ENCODE data around the gene FOXK1. TPM values are rescaled to one million over a fixed set of nuclear protein-coding genes. Genes with fewer than 3 reads are reported as not detected.
A peak's percentile ranks its signal among the peaks of the same experiment; 100 is the strongest.

Gene FOXK1
- total RNA-seq, 6 donors from 2014 or later = 25.1 to 40.7 (median 34.1) TPM

GRCh38 chr7:4785371-4785770 is 103.3 kb downstream of the FOXK1 start:
- TF ChIP-seq, protein P1, sequence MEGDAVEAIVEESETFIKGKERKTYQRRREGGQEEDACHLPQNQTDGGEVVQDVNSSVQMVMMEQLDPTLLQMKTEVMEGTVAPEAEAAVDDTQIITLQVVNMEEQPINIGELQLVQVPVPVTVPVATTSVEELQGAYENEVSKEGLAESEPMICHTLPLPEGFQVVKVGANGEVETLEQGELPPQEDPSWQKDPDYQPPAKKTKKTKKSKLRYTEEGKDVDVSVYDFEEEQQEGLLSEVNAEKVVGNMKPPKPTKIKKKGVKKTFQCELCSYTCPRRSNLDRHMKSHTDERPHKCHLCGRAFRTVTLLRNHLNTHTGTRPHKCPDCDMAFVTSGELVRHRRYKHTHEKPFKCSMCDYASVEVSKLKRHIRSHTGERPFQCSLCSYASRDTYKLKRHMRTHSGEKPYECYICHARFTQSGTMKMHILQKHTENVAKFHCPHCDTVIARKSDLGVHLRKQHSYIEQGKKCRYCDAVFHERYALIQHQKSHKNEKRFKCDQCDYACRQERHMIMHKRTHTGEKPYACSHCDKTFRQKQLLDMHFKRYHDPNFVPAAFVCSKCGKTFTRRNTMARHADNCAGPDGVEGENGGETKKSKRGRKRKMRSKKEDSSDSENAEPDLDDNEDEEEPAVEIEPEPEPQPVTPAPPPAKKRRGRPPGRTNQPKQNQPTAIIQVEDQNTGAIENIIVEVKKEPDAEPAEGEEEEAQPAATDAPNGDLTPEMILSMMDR (IDR thresholded peaks at IDR 0.05) = no peak
- no peak for TF ChIP-seq POLR2AphosphoS5 (IDR thresholded peaks at IDR 0.05)
- DNase-seq (peak in 1 of 2 donors; percentile 80), ATAC-seq (ENCODE audit: low FRiP score in 2 of 2) (no peak)
- H3K27ac ChIP-seq = no peak overlapping the region
- H3K4me3 ChIP-seq = no peak overlapping the region
- H3K27me3 ChIP-seq = no peaks in the 10 kb centered on the region
- 91 to 93% methylated on average over 20 of the region's 20 CpGs for WGBS, 2 donors
- no peaks in the 10 kb centered on the region for H3K4me1 ChIP-seq
- peaks cover 29 to 97% (median 90%) of the 10 kb centered on the region in 4 donors for H3K36me3 ChIP-seq
- H3K9me3 ChIP-seq = no peaks in the 10 kb centered on the region

DNA sequence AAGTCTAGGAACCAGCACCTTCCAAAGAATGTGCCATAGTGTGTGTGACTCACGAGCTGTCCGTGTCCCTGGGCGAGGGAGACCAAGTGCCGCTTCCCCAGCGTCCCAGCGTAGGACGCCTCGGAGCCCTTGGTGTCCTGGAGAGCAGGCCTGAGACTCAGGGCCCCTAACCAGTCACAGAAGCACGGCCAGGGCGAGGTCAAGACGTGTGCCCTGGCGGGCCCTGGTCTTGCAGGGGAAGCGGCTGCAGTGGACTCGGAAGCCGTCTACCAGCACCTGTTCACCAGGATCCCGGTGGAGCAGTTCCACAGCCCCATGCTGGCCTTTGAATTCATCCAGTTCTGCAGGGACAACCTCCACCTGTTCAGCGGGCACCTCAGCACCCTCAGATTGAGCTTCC is 103.9 kb downstream of the FOXK1 start:
- DNase-seq = peak in 1 of 2 donors; percentile 54
- TF ChIP-seq, protein P1 (IDR thresholded peaks at IDR 0.05) = no peak
- no peak for TF ChIP-seq POLR2AphosphoS5 (IDR thresholded peaks at IDR 0.05)
- TF ChIP-seq EP300 (IDR thresholded peaks at IDR 0.05) = no peak
- TF ChIP-seq POLR2A (IDR thresholded peaks at IDR 0.05) = no peak
- Histone ChIP-seq H3K9me3 (no peaks in the 10 kb centered on the region), H3K27me3 (no peaks in the 10 kb centered on the region), H3K36me3 (peaks cover 29 to 100% (median 94%) of the 10 kb centered on the region in 4 donors), H3K27ac (no peak overlapping the region), H3K4me1 (no peaks in the 10 kb centered on the region), H3K4me3 (no peak overlapping the region)
- 92 to 98% methylated on average over 8 to 17 of the region's 17 CpGs for WGBS, 2 donors
- ATAC-seq (ENCODE audit: low FRiP score in 2 of 2) = no peak

- Histone ChIP-seq H3K9me3 (no peaks in the 10 kb centered on the region), H3K4me1 (peaks cover 0 to 11% (median 4%) of the 10 kb centered on the region in 4 donors), H3K36me3 (peaks cover 22 to 100% (median 91%) of the 10 kb centered on the region in 4 donors), H3K27me3 (no peaks in the 10 kb centered on the region), H3K4me3 (no peak overlapping the region), H3K27ac (no peak overlapping the region)
- TF ChIP-seq EP300 (IDR thresholded peaks at IDR 0.05) (no peak), POLR2A (IDR thresholded peaks at IDR 0.05) (no peak), POLR2AphosphoS5 (IDR thresholded peaks at IDR 0.05) (no peak)
- TF ChIP-seq, protein P1 (IDR thresholded peaks at IDR 0.05) = no peak
- 93 to 98% methylated on average over 13 to 16 of the region's 17 CpGs for WGBS, 2 donors
- no peak for ATAC-seq (ENCODE audit: low FRiP score in 2 of 2)
- DNase-seq = peak in 1 of 2 donors; percentile 77
Observed at GRCh38 chr7:4787541-4787940, 105.4 kb downstream of the FOXK1 start.

- peaks cover 22 to 100% (median 87%) of the 10 kb centered on the region in 4 donors for H3K36me3 ChIP-seq
- WGBS, 2 donors = 85 to 86% methylated on average over 10 to 15 of the region's 23 CpGs
Observed at GRCh38 chr7:4787947-4788626, 106.0 kb downstream of the FOXK1 start.

DNA sequence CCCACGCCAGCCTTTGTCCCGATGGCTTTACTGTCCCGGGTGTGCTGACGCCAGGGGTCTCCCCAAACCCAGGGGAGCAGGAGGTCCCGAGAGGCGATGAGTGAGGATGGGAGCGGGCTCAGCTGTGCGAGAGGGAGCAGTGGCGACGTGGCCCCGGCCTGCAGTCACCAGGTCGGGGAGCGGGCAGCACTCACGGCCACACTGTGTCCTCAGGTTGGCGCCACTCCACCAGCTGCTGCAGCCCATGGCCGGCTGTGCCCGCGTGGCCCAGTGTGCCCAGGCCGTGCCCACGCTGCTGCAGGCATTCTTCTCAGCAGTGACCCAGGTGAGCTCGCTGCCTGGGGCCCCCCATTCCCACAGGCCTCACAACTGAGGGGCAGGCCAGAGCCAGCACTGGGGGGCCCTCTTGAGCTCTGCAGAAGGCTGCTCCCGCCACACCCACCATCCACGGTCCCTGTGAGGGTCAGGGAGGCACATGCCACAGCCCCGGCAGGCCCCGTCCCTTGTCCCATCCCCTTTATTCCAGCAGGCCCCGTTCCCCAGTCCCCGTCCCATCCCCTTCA is 106.6 kb downstream of the FOXK1 start:
- Histone ChIP-seq H3K4me1 (peaks cover 0 to 19% (median 10%) of the 10 kb centered on the region in 4 donors), H3K27ac (no peak overlapping the region), H3K27me3 (no peaks in the 10 kb centered on the region), H3K9me3 (no peaks in the 10 kb centered on the region), H3K4me3 (no peak overlapping the region), H3K36me3 (peaks cover 19 to 94% (median 81%) of the 10 kb centered on the region in 4 donors)
- no peak for ATAC-seq (ENCODE audit: low FRiP score in 2 of 2)
- TF ChIP-seq EP300 (IDR thresholded peaks at IDR 0.05) (no peak), POLR2AphosphoS5 (IDR thresholded peaks at IDR 0.05) (no peak), POLR2A (IDR thresholded peaks at IDR 0.05) (no peak)
- TF ChIP-seq, protein P1 (IDR thresholded peaks at IDR 0.05) = no peak
- 96 to 97% methylated on average over 12 to 25 of the region's 27 CpGs for WGBS, 2 donors
- peak in 1 of 2 donors; percentile 73 for DNase-seq

More at GRCh38 chr7:4787947-4788626, 106.0 kb downstream of the FOXK1 start:
- DNase-seq = peak in 1 of 2 donors; percentile 76
- ATAC-seq (ENCODE audit: low FRiP score in 2 of 2) = no peak
- no peaks in the 10 kb centered on the region for H3K9me3 ChIP-seq
- no peak overlapping the region for H3K4me3 ChIP-seq
- H3K27ac ChIP-seq = no peak overlapping the region
- no peak for TF ChIP-seq POLR2A (IDR thresholded peaks at IDR 0.05)
- no peak for TF ChIP-seq POLR2AphosphoS5 (IDR thresholded peaks at IDR 0.05)
- TF ChIP-seq EP300 (IDR thresholded peaks at IDR 0.05) = no peak
- H3K27me3 ChIP-seq = no peaks in the 10 kb centered on the region
- peaks cover 0 to 16% (median 9%) of the 10 kb centered on the region in 4 donors for H3K4me1 ChIP-seq

Measured in upper lobe of left lung (tissue), 6 donors.